Psoas muscle (tissue), 8 donors: ENCODE measurements around the gene SMAD7. TPM values are rescaled to one million over a fixed set of nuclear protein-coding genes. Genes with fewer than 3 reads are reported as not detected.

Experiments
- ATAC-seq, 4 donors: fragments of 200-7000 bp; cut with Tn5 transposase; one replicate each; pipeline ENCODE4 v1.9.1; 2020; ENCODE audit warnings: moderate library complexity in 3 of 4, mild to moderate bottlenecking in 2 of 4
- DNase-seq, 2 donors: peaks; one replicate each; pipeline ENCODE4 v3.0.0-alpha.2; 2020
- H3K27ac ChIP-seq: fragments of 200-600 bp; one replicate; pipeline ENCODE4 v1.8.0; 2022
- H3K27me3 ChIP-seq, 3 donors: fragments of 200-600 bp in 1 of 3; one replicate each; pipeline versions ENCODE4 v1.6.1 to v1.8.0; 2013 to 2022; ENCODE audit warnings: low read length in 2 of 3, mild to moderate bottlenecking in 2 of 3, moderate library complexity in 1 of 3; ENCODE audit not compliant: insufficient read depth in 3 of 3
- H3K36me3 ChIP-seq, 2 donors: fragments of 200-600 bp in 1 of 2; one replicate each; pipeline versions ENCODE4 v1.6.1 to v1.8.0; 2013 to 2022; ENCODE audit warnings: low read depth in 1 of 2, mild to moderate bottlenecking in 1 of 2, moderate library complexity in 1 of 2; ENCODE audit not compliant: insufficient read depth in 1 of 2
- H3K4me1 ChIP-seq: fragments of 200-600 bp; one replicate; pipeline ENCODE4 v1.8.0; 2022
- H3K4me3 ChIP-seq: fragments of 200-600 bp; one replicate; pipeline ENCODE4 v1.8.0; 2022; ENCODE audit warnings: mild to moderate bottlenecking
- H3K9me3 ChIP-seq: fragments of 200-600 bp; one replicate; pipeline ENCODE4 v1.8.0; 2022
- WGBS, 3 donors: extraction: QIAGEN DNeasy Blood & Tissue Kit; methylation state at CpG; one replicate each; pipeline versions ENCODE4 v1.1.6 to v1.1.7; 2013; 5-methylcytosine and 5-hydroxymethylcytosine counted together
- intact Hi-C, 2 donors: fragments of 100-400 bp; cut with DNase I; formaldehyde crosslinking; loops; one replicate each; pipeline versions ENCODE4 v1.11.0 to v1.14.2; 2022
- polyA plus RNA-seq, 3 donors: library from polyadenylated mRNA; stranded (reverse); fragments of 200-250 nt; gene quantifications; one replicate each; pipeline ENCODE4 v1.2.3, GENCODE V29; 2013
- total RNA-seq, 4 donors: library from RNA; stranded (reverse); fragmentation: NEBNext Ultra II Directional in 2 of 4; extraction: Animal tissue kit (Norgen Biotek cat#: 25700) in 2 of 4; gene quantifications; one replicate each; pipeline versions ENCODE4 v1.2.1 to v1.2.4, GENCODE V29; 2021 to 2023
- TF ChIP-seq, protein P1 (sequence below): fragments of 200-600 bp; IDR thresholded peaks from one replicate; pipeline ENCODE4 v1.8.0; 2022; ENCODE audit warnings: antibody characterized with exemption
- donor health status: healthy with polysubstance abuse.
- donor health status: DM: no; HTN: no; CAD: no; lungs with moderate emphysema.
- donor health status: Bipolar disorder and iron deficiency.
- donor health status: healthy.
- donor health status: DM: yes; HTN: yes; CAD: no.
- donor health status: DM: no; HTN: no; CAD: no.
- donor health status: DM: no; HTN: no; CAD: no.
- donor health status: DM: yes; HTN: yes; CAD: no.

SMAD7 gene
- total and polyA plus RNA-seq, 7 donors = 5.4 to 14.7 (median 8.4) TPM

DNA sequence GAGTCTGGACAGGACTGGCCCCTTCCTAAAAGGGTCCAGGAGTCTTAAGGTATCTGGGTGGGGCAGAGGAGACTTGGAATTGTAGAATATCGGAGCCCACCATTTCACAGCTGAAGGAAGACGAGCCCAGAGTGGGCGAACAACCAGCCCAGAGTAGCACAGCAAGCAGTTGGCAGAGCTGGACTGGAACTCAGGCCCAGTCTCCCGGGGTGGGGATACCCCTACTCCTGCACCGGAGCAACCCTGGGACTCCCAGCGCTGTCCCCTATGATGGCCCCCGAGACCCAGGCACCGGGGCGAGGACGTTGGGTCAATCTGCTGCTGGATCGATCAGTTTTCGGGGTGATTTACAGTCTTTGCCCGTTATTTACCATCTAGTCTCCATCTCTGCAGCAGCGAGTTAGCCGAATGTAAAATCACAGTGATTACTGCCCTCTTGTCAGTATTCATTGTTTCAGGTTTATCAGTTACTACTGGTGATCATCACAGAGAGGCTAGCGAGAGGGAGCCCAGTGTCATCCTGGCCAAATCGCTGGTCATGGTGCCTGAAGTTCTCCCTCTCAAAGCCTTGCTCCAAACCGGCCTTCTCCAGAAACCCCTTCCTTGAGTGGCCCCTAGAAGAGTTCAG, 75.3 kb downstream of the SMAD7 start:
- Histone ChIP-seq H3K4me3 (no peak overlapping the region), H3K4me1 (peaks cover 8% of the 10 kb centered on the region)
- intact Hi-C loops = no loop called here

DNA sequence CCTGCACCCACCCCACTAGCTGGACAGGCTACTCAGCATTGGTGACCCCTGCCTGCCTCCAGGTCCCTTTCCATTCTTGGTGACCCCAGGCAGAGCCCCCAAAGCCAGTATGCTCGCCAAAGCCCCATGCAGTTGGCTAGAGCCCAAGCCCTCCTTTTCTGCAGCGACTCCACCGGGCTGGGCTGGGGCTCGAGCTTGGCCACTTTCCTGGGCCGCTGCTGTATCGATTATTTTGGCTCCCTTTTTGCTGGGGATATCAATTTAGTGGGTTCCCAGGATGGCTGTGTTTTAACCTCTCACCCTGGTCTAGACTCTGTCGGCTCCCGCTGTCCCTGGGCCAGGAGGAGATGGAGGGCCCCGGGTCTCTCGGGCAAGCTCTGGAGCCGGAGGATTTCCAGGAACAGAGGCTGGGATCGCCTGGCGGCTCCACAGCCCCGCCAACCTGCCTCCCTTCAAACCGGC, 76.0 kb downstream of the SMAD7 start:
- peaks cover 0 to 2% (median 0%) of the 10 kb centered on the region in 3 donors for H3K27me3 ChIP-seq
- DNase-seq (no peak), ATAC-seq (no peak)
- WGBS, 3 donors = 71 to 75% (median 73%) methylated on average over 15 of the region's 15 CpGs
- no peaks in the 10 kb centered on the region for H3K36me3 ChIP-seq
- H3K4me3 ChIP-seq = no peak overlapping the region
- intact Hi-C loops = loop anchor here in 1 of 2 donors (5.0 kb wide), 1 partner anchor 48 kb away; no protein-coding TSS in a partner anchor
- no peak overlapping the region for H3K27ac ChIP-seq
- H3K4me1 ChIP-seq = peaks cover 8% of the 10 kb centered on the region
- no peaks in the 10 kb centered on the region for H3K9me3 ChIP-seq
- TF ChIP-seq, protein P1, sequence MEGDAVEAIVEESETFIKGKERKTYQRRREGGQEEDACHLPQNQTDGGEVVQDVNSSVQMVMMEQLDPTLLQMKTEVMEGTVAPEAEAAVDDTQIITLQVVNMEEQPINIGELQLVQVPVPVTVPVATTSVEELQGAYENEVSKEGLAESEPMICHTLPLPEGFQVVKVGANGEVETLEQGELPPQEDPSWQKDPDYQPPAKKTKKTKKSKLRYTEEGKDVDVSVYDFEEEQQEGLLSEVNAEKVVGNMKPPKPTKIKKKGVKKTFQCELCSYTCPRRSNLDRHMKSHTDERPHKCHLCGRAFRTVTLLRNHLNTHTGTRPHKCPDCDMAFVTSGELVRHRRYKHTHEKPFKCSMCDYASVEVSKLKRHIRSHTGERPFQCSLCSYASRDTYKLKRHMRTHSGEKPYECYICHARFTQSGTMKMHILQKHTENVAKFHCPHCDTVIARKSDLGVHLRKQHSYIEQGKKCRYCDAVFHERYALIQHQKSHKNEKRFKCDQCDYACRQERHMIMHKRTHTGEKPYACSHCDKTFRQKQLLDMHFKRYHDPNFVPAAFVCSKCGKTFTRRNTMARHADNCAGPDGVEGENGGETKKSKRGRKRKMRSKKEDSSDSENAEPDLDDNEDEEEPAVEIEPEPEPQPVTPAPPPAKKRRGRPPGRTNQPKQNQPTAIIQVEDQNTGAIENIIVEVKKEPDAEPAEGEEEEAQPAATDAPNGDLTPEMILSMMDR = no peak

More for the DNA sequence above, 75.3 kb downstream of the SMAD7 start:
- ATAC-seq = no peak
- Histone ChIP-seq H3K27ac (no peak overlapping the region), H3K27me3 (peaks cover 0 to 2% (median 0%) of the 10 kb centered on the region in 3 donors), H3K9me3 (no peaks in the 10 kb centered on the region), H3K36me3 (no peaks in the 10 kb centered on the region)
- DNase-seq = no peak
- WGBS, 3 donors = 80 to 85% (median 80%) methylated on average over 18 of the region's 18 CpGs
- TF ChIP-seq, protein P1 = no peak

DNA sequence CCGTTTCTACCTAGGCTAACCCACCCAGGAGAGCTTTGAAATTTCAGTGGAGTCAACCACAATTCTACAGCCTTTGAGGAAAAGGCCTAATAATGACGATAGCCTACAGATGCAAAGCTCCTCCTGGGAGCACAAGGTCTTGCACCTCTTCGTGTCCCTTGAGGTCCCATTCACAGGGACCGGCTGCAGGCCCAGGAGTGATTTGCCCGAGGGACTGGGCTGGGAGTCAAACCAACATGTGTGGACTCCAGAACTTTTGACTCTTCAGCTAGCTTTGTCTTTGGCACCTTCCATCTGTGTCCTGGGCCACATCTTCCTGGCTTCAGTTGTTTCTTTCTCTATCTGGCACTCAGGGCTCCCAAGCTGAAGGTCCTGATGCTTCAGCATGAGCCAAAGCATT, 76.5 kb downstream of the SMAD7 start:
- peaks cover 8% of the 10 kb centered on the region for H3K4me1 ChIP-seq
- WGBS, 3 donors = 71 to 90% (median 75%) methylated on average over 5 of the region's 5 CpGs
- no peak for DNase-seq
- no peaks in the 10 kb centered on the region for H3K9me3 ChIP-seq
- no peaks in the 10 kb centered on the region for H3K36me3 ChIP-seq
- TF ChIP-seq, protein P1 = no peak
- H3K27me3 ChIP-seq = peaks cover 0 to 2% (median 0%) of the 10 kb centered on the region in 3 donors
- intact Hi-C loops = loop anchor here in 1 of 2 donors (5.0 kb wide), 1 partner anchor 48 kb away; no protein-coding TSS in a partner anchor
- H3K27ac ChIP-seq = no peak overlapping the region
- no peak overlapping the region for H3K4me3 ChIP-seq
- ATAC-seq = no peak

DNA sequence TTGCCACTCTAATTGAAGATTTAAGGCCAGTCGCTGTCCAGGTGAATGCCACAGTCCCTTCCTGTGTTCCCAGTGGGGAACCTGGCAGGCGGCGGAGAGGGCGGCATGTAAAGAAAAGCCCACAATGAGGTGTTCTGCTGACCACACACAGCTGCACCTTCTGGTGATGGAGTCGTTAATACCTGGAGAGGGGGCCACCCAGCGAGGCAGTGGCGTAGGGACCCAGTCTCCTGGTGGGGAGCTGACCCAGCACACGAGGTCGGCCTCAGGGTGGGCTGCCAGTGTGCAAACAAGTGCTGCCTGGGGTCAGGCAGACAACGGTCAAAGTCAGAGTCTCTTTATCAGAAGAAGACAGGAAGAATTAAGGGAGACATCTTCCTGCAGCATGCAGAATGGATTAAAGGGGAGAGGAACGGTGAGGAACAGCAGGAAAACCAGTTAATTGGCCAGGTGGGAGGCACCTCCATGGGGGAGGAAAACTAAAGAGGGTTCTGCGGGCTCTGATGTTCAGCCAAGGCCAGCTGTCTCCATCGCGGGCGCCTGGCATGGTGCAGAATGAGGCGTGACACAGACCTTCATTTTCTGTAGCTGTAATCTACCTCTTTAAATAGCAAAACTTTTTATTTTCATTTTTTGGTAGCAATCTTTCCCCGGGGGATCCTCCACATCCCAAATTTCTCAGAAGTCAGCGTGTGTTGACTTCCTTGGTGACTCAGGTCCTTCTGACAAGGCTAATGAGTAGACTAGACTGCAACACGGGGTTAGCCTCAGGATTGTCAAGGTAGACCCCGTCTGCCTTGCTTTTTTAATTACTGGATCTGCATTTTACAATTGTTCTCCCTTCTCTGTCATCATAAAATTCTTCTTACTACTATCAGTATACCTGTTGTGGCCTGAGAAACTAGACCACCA, 78.3 kb downstream of the SMAD7 start:
- intact Hi-C loops = loop anchor here in 1 of 2 donors (5.0 kb wide), 1 partner anchor 50 kb away; no protein-coding TSS in a partner anchor
- Histone ChIP-seq H3K4me1 (peaks cover 8% of the 10 kb centered on the region), H3K9me3 (no peaks in the 10 kb centered on the region), H3K36me3 (no peaks in the 10 kb centered on the region), H3K27ac (no peak overlapping the region), H3K27me3 (no peaks in the 10 kb centered on the region), H3K4me3 (no peak overlapping the region)
- no peak for DNase-seq
- TF ChIP-seq, protein P1 = no peak
- WGBS, 3 donors = 75 to 83% (median 76%) methylated on average over 20 of the region's 20 CpGs
- ATAC-seq = no peak
